ENCODE data around the gene NPBWR2. TPM values are rescaled to one million over a fixed set of nuclear protein-coding genes. Genes with fewer than 3 reads are reported as not detected.
A peak's percentile ranks its signal among the peaks of the same experiment; 100 is the strongest.

NPBWR2 gene
- total RNA-seq, 1 experiment from 2014 or later: not detected

GRCh38 chr20:64065974-64066343 is 41.4 kb downstream of the NPBWR2 start:
- no peaks in the 10 kb centered on the region for H3K36me3 ChIP-seq (ENCODE audit: control insufficient read depth in 1 of 2, insufficient read depth in 2 of 2, low read length in 2 of 2)
- no peak overlapping the region for H3K9ac ChIP-seq (ENCODE audit: low read length)
- H3K4me2 ChIP-seq (ENCODE audit: low read length): peak overlapping the region; percentile 61
- peak overlapping the region; percentile 35; the same call in 1 of the 2 replicates for H3K27ac ChIP-seq (ENCODE audit: low read depth, low read length)
- peak; percentile 62 for DNase-seq (ENCODE audit: low read depth, low spot score)
- TF ChIP-seq EZH2phosphoT487 (IDR thresholded peaks at IDR 0.05; ENCODE audit: borderline replicate concordance) (no peak), ELF1 (IDR thresholded peaks at IDR 0.05; ENCODE audit: borderline replicate concordance, low read depth) (no peak), EZH2 (IDR thresholded peaks at IDR 0.05) (no peak), EGR1 (IDR thresholded peaks at IDR 0.05; ENCODE audit: low read depth) (no peak), CEBPB (IDR thresholded peaks at IDR 0.05; ENCODE audit: low read depth) (no peak), JUND (IDR thresholded peaks at IDR 0.05) (no peak), CBX3 (IDR thresholded peaks at IDR 0.05; ENCODE audit: low read depth) (no peak), POLR2AphosphoS5 (IDR thresholded peaks at IDR 0.05; ENCODE audit: low read depth, low read length) (no peak)
- TF ChIP-seq, protein P1, sequence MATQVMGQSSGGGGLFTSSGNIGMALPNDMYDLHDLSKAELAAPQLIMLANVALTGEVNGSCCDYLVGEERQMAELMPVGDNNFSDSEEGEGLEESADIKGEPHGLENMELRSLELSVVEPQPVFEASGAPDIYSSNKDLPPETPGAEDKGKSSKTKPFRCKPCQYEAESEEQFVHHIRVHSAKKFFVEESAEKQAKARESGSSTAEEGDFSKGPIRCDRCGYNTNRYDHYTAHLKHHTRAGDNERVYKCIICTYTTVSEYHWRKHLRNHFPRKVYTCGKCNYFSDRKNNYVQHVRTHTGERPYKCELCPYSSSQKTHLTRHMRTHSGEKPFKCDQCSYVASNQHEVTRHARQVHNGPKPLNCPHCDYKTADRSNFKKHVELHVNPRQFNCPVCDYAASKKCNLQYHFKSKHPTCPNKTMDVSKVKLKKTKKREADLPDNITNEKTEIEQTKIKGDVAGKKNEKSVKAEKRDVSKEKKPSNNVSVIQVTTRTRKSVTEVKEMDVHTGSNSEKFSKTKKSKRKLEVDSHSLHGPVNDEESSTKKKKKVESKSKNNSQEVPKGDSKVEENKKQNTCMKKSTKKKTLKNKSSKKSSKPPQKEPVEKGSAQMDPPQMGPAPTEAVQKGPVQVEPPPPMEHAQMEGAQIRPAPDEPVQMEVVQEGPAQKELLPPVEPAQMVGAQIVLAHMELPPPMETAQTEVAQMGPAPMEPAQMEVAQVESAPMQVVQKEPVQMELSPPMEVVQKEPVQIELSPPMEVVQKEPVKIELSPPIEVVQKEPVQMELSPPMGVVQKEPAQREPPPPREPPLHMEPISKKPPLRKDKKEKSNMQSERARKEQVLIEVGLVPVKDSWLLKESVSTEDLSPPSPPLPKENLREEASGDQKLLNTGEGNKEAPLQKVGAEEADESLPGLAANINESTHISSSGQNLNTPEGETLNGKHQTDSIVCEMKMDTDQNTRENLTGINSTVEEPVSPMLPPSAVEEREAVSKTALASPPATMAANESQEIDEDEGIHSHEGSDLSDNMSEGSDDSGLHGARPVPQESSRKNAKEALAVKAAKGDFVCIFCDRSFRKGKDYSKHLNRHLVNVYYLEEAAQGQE (IDR thresholded peaks at IDR 0.05; ENCODE audit: low read depth): no peak
- peak; percentile 54 for ATAC-seq
- no TSS peak for BruUV-seq (replicated peaks)
- POLR2A ChIA-PET: interaction anchor here (1.4 kb wide), 1 partner anchor 27 kb away, joined by 3 read pairs; no protein-coding TSS in a partner anchor
- peaks cover 42 to 54% of the 10 kb centered on the region in 2 experiments for H3K4me1 ChIP-seq (ENCODE audit: control insufficient read depth in 1 of 2, insufficient read depth in 2 of 2, low read length in 2 of 2)
- CTCF ChIA-PET: interaction anchor here (1.1 kb wide), 1 partner anchor 27 kb away, joined by 4 read pairs; no protein-coding TSS in a partner anchor
- no peaks in the 10 kb centered on the region for H4K20me1 ChIP-seq (ENCODE audit: insufficient read depth)
- H3K27me3 ChIP-seq (ENCODE audit: insufficient read depth, low read length): no peaks in the 10 kb centered on the region
- RAD21 ChIA-PET (ENCODE audit: low non-redundant PET in 1 of 2, low total read pairs in 2 of 2, uncharacterized antibody in 2 of 2, unreplicated experiment in 2 of 2): interaction anchor here in 1 of 2 experiments (0.8 kb wide), 1 partner anchor 27 kb away, joined by 3 read pairs; no protein-coding TSS in a partner anchor
- H3K4me3 ChIP-seq (replicated peaks in 1 of 2; ENCODE audit: low read depth in 1 of 2, low read length in 2 of 2): no peak overlapping the region
- intact Hi-C loops (cut with micrococcal nuclease): no loop called here
- no peaks in the 10 kb centered on the region for H3K9me3 ChIP-seq (ENCODE audit: control insufficient read depth in 1 of 2, insufficient read depth in 1 of 2, low read depth in 1 of 2, low read length in 2 of 2)
- H3K9me2 ChIP-seq (ENCODE audit: insufficient read depth): no peaks in the 10 kb centered on the region
- no peaks in the 10 kb centered on the region for H3K79me2 ChIP-seq (ENCODE audit: insufficient read depth, low read length)
- no peak overlapping the region for H2AFZ ChIP-seq (ENCODE audit: low read depth, low read length, poor library complexity, severe bottlenecking)
